HFF-Myc (cell line): ENCODE data around the gene CORT.
"Not testable (repeated sequence)": the region's sequence is repeated elsewhere in the genome, so short reads cannot be mapped to it uniquely, and the experiment has no call there.

Experiments used
- DNase-seq: peaks from one replicate; pipeline ENCODE4 v3.0.0-alpha.2; 2011; ENCODE audit warnings: low read depth; ENCODE audit errors: extremely low read depth
- H3K4me3 ChIP-seq: replicated peaks from 2 replicates; pipeline ENCODE4 v1.5.1; 2011; ENCODE audit warnings: low read depth, mild to moderate bottlenecking, control low read depth, low read length
- CTCF ChIP-seq: IDR thresholded peaks from 2 replicates; pipeline ENCODE4 v1.5.1; 2012; ENCODE audit warnings: mild to moderate bottlenecking, low read depth, low read length, control low read depth; ENCODE audit errors: missing control alignments

Gene CORT

GRCh38 chr1:10450156-10450814 lies 454 bp downstream of the CORT start:
- DNase-seq: no peak
- TF ChIP-seq CTCF: no peak
- H3K4me3 ChIP-seq: no peak overlapping the region

DNA sequence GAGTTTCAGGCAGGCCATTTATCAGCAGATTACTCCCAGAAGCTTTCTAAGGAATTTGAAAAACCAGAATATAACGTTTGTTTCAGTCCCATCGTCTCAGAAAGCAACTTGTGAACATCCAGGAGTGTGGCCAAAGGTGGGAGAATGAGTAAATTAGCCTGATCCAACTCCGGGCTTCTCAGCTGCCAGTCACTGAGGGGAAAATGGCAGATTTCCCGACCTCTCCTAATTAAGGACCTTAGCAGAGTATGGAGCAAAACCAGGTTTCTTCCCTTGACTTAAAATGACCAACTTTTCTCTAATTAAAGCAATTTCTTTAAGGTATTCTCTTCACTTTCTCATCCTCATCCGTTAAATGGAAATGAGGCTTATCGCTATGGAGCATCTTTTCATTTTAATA lies 1.0 kb downstream of the CORT start:
- no peak for DNase-seq
- no peak overlapping the region; the same call in 1 of the 2 replicates for H3K4me3 ChIP-seq
- TF ChIP-seq CTCF: no peak

GRCh38 chr1:10451287-10451686 lies 1.5 kb downstream of the CORT start:
- TF ChIP-seq CTCF: no peak
- no peak for DNase-seq
- peak overlapping the region; percentile 14 for H3K4me3 ChIP-seq

- no peak for TF ChIP-seq CTCF
Measured at GRCh38 chr1:10456048-10456447, 6.2 kb downstream of the CORT start.

DNA sequence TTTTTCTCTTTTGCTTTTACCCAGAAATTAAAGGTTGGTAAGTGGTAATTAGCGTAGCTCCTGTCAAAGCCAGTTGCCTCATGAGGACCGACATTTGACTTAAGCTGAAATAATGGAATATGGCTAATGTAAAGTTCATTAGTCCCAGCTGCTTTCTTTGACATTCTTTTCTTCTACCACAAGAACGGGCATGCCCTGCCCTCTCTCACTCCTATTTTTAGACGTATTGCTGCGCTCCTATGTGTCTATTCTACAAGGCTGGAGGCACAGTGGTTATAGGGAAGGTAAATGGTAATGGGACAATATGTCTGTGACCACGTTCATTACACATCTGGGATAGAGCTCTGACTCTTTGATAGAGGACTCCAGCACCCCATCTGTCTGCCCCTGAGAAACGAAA lies 6.8 kb downstream of the CORT start:
- no peak for DNase-seq
- no peak for TF ChIP-seq CTCF
- H3K4me3 ChIP-seq: no peak overlapping the region

More at GRCh38 chr1:10456048-10456447, 6.2 kb downstream of the CORT start:
- DNase-seq: no peak
- no peak overlapping the region for H3K4me3 ChIP-seq

DNA sequence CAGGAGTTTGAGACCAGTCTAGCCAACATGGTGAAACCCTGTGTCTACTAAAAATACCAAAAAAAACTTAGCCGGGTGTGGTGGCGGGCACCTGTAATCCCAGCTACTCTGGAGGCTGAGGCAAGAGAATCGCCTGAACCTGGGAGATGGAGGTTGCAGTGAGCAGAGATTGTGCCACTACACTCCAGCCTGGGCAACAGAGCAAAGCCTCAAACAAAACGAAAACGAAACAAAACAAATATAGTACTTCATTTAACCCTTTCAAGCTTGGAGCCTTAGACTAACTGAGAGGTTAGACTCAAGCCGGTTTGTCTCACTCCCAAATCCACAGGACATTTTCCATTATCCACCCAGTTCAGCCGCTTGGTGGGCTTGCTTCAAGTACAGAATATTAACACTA lies 7.6 kb downstream of the CORT start:
- H3K4me3 ChIP-seq: not testable (repeated sequence)

DNA sequence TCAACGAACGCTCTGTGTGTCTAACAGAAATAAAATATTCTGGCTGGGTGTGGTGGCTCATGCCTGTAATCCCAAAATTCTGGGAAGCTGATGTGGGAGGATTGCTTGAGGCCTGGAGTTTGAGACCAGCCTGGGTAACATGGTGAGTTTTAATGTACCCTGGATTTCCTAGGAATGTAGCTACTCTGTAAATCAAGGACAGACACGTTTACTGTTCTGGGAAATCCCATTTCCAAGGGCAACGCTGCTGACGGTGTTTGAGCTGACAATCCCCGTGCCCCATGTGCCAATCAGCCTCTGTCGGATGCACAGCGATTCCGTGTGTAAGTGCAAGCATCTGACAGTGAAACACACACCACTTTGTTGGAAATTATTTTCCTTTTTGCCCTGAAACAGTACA lies 8.0 kb downstream of the CORT start:
- no peak for DNase-seq
- no peak overlapping the region for H3K4me3 ChIP-seq
- no peak for TF ChIP-seq CTCF

More for the DNA sequence above, 7.6 kb downstream of the CORT start:
- not testable (repeated sequence) for DNase-seq
